GM12801 (cell line): Measurements from ENCODE around the gene PREX1.

Experiments used
- TF ChIP-seq, protein P1 (sequence below): IDR thresholded peaks from one replicate; pipeline ENCODE4 v1.5.1; 2011; ENCODE audit warnings: control low read depth; ENCODE audit not compliant: insufficient read length; ENCODE audit errors: extremely low read depth

The PREX1 gene

DNA sequence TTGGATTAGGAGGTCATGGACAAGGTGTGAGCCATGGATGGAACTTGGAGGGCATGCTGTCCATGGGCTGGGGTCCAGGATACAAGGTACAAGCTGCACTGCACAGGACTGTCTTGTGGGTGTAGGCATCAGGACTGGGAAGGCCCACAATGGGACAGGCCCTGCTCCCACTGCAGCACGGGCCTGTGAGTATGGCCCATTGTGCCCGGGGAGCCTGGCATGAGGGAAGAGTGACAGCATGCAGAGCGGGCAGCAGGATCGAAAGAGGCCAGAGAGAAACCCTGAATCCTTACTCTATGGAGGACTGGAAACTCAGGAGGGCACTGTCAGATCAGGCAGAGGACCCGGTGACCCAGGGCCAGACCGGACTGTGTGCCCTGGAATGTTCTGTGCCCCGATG, 211.3 kb downstream of the PREX1 start:
- TF ChIP-seq, protein P1, sequence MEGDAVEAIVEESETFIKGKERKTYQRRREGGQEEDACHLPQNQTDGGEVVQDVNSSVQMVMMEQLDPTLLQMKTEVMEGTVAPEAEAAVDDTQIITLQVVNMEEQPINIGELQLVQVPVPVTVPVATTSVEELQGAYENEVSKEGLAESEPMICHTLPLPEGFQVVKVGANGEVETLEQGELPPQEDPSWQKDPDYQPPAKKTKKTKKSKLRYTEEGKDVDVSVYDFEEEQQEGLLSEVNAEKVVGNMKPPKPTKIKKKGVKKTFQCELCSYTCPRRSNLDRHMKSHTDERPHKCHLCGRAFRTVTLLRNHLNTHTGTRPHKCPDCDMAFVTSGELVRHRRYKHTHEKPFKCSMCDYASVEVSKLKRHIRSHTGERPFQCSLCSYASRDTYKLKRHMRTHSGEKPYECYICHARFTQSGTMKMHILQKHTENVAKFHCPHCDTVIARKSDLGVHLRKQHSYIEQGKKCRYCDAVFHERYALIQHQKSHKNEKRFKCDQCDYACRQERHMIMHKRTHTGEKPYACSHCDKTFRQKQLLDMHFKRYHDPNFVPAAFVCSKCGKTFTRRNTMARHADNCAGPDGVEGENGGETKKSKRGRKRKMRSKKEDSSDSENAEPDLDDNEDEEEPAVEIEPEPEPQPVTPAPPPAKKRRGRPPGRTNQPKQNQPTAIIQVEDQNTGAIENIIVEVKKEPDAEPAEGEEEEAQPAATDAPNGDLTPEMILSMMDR: no peak

DNA sequence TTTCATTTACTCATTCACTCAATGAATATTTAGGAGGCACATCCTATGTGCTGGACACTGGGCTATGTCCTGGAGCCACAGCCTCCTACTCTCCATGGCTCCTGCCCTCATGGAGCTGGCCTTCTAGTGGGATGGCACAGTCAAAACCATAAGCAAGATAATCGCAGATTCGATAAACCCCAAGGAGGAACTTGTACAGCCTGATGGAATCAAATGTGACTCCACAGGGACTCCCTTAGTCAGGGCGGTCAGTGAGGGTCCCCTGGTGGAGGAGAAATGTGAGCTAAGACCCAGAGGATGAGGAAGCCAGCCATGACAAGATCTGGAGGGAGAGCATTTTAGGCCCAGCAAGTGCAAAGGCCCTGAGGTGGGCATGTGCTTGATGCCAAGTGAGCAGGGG, 211.9 kb downstream of the PREX1 start:
- TF ChIP-seq, protein P1: no peak

DNA sequence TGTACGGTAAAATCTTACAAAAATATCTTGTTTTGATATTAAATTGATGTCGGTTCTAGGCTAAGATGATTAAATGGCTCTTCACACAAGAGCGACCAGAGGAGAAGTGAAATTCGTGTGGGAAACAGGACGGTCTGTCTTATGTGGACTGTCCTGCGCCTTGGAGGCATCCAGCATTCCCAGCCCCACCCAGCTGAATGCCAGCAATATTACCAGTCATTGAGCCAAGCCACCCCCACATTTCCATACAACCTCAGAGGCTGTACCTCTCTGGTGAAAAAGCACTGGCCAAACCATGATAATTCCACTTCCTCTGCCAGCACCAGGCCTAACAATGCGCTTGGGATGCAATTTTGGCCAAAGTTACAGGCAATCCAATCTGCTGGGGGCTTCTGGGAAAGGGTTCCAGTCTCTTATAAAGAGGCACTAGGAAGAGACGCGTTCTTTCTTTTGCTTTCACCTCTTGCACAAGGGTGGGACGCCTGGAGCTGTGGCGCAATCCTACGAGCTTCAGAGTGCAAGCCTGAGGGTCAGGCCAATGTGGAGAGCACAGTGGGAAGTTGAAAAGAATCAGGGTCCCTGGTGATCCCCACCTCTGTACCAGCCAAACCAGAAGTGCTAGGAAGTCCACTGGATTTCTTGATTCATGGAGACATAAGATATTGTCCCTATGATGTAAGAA, 213.1 kb downstream of the PREX1 start:
- TF ChIP-seq, protein P1: no peak

DNA sequence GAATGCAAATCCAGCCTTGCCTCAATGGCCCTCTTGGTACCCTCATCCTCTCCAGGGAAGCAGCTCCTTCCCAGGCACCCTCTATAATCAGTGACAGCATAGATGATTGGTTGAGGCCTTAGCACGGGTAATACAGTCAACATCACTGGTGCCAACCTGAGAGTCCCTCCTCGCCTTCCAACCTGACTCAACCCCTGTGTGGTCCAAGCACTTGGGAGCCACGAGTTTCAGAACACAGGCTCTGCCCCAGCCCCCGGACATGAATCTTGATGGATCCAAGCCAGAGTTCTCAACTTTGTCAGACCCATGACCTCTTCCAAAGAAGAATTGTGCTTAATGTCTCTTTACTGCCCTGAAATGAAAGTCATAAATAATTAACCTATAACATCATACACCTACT, 213.9 kb downstream of the PREX1 start:
- TF ChIP-seq, protein P1: no peak

DNA sequence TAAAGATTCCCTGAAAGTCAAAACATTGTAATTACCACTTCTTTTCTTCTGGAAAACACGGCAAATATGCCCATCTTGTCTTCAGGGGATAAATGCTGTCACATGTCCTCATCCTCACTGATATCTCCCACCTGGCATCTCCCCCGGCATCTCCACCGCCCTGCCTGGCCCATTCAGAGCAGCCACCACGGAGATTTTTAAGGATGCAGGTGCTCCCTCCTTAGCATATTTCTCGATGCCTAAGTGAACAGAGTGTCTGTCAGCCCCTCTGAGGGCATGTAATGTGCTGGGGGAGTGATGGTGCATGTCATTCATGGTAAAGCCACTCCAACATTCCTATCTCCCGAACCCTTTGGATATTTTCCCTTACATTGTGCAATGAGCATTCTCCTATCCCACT, 215.5 kb downstream of the PREX1 start:
- TF ChIP-seq, protein P1: no peak

DNA sequence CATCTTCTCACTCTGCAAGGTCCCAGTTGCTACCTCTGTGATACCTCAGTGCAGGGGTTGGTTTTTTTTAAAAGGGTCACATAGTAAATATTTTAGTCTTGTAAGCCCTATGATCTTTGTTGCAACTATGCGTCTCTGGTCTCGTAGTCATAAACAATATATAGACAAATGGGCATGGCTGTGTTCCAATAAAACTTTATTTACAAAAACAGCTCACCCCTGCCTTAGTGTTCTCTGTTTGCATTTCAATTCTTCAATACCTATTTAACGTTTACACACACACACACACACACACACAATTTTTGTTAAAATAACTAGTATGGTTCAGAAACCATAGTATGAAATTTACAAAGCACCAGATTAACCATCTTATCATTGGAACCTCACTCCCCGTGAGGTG, 216.8 kb downstream of the PREX1 start:
- TF ChIP-seq, protein P1: no peak

DNA sequence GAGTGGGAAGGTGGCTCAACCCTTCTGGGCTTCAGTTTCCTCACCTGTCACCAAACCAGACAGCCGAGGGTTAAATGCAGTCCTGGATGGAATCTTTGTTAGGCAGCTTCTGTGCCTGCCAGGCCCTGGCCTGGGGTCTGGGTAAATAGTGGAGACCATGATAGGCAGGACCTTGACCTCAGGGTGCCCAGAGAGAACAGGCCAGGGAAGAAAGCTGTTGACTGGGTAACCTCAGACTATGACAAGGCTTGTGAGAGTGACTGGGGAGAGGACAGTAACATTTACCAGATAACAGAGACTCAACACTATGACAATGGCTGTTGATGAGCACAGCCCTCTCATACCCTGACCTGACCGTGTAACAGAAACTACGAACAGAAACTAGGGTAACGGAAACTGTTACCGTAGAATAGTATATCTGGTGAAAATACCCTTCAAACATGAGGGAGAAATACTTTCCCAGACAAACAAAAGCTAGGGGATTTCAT, 218.3 kb downstream of the PREX1 start:
- TF ChIP-seq, protein P1: no peak
